H1 (cell line): Measurements from ENCODE around the gene CD151. TPM values are rescaled to one million over a fixed set of nuclear protein-coding genes. Genes with fewer than 3 reads are reported as not detected.

ENCODE experiments used
- CTCF ChIA-PET: fragments of 300-600 bp; sonication (Branson Sonifier 250); formaldehyde crosslinking; loops from one replicate; lab custom pipeline; 2021; ENCODE audit not compliant: partially characterized antibody; lab: Charles Lee
- POLR2A ChIA-PET: fragments of 300-600 bp; sonication (Branson Sonifier 250); formaldehyde crosslinking; loops from one replicate; lab custom pipeline; 2021; ENCODE audit warnings: inconsistent platforms; ENCODE audit not compliant: partially characterized antibody; lab: Charles Lee
- DNase-seq, 2 experiments: peaks; one replicate each; pipeline versions ENCODE4 v3.0.0 to v3.0.0-alpha.2; 2010 to 2022; ENCODE audit warnings: low spot score in 2 of 2, low read depth in 1 of 2, mixed read lengths in 1 of 2
- FAIRE-seq: peaks from 2 replicates; lab custom pipeline; 2011; peaks lifted over from hg19 to GRCh38; lab: Jason Lieb, UNC
- H2AFZ ChIP-seq: 2 replicates; pipeline ENCODE4 v1.8.1; 2012; ENCODE audit warnings: low read length, inconsistent platforms
- H2AK5ac ChIP-seq: 2 replicates; pipeline ENCODE4 v1.6.1; 2013; ENCODE audit warnings: low read depth, low read length
- H2BK120ac ChIP-seq: replicated peaks from 2 replicates; pipeline ENCODE3; 2013; ENCODE audit warnings: low read depth, low read length, inconsistent platforms
- H2BK12ac ChIP-seq: 2 replicates; pipeline ENCODE4 v1.6.1; 2013; ENCODE audit warnings: low read depth, low read length
- H2BK15ac ChIP-seq: 2 replicates; pipeline ENCODE4 v1.6.1; 2013; ENCODE audit warnings: low read length
- H2BK20ac ChIP-seq: 2 replicates; pipeline ENCODE4 v1.6.1; 2013; ENCODE audit warnings: low read length
- H2BK5ac ChIP-seq: 2 replicates; pipeline ENCODE4 v1.6.1; 2013; ENCODE audit warnings: low read depth, low read length
- H3K14ac ChIP-seq: 2 replicates; pipeline ENCODE4 v1.6.1; 2013; ENCODE audit warnings: inconsistent platforms; ENCODE audit not compliant: insufficient read length
- H3K18ac ChIP-seq: 2 replicates; pipeline ENCODE4 v1.6.1; 2013; ENCODE audit warnings: low read length; ENCODE audit errors: extremely low read depth
- H3K23ac ChIP-seq: 2 replicates; pipeline ENCODE4 v1.6.1; 2013; ENCODE audit warnings: inconsistent platforms; ENCODE audit not compliant: insufficient read length
- H3K23me2 ChIP-seq: 2 replicates; pipeline ENCODE4 v1.6.1; 2013; ENCODE audit warnings: low read depth, low read length
- H3K27ac ChIP-seq: 2 replicates; pipeline ENCODE4 v1.6.1; 2011; ENCODE audit warnings: low read depth, low read length, inconsistent platforms
- H3K27me3 ChIP-seq, 4 experiments: replicated peaks in 1 of 4; 1 replicate in 1 of 4; 2 replicates in 3 of 4; pipeline versions ENCODE4 v1.6.1 to v1.8.1; 2011 to 2013; ENCODE audit warnings: low read length in 3 of 4, mild to moderate bottlenecking in 3 of 4, inconsistent platforms in 2 of 4, mixed read lengths in 2 of 4, moderate library complexity in 1 of 4; ENCODE audit not compliant: control insufficient read depth in 3 of 4, insufficient read depth in 3 of 4; ENCODE audit errors: extremely low read depth in 1 of 4
- H3K36me3 ChIP-seq, 4 experiments: 2 replicates each; pipeline versions ENCODE4 v1.6.1 to v1.8.1; 2011 to 2013; ENCODE audit warnings: mild to moderate bottlenecking in 4 of 4, low read length in 3 of 4, moderate library complexity in 2 of 4, control low read depth in 1 of 4, inconsistent platforms in 1 of 4; ENCODE audit not compliant: insufficient read depth in 4 of 4, control insufficient read depth in 2 of 4
- H3K4ac ChIP-seq: replicated peaks from 2 replicates; pipeline ENCODE3; 2013; ENCODE audit warnings: low read length, low read depth, mixed read lengths, inconsistent platforms; ENCODE audit not compliant: insufficient read length
- H3K4me1 ChIP-seq, 4 experiments: replicated peaks in 1 of 4; 1 replicate in 1 of 4; 2 replicates in 3 of 4; pipeline versions ENCODE4 v1.6.1 to v1.8.1; 2011 to 2013; ENCODE audit warnings: low read length in 3 of 4, inconsistent platforms in 2 of 4, mixed read lengths in 1 of 4; ENCODE audit not compliant: insufficient read depth in 4 of 4, control insufficient read depth in 3 of 4
- H3K4me2 ChIP-seq, 2 experiments: 2 replicates each; pipeline versions ENCODE4 v1.6.1 to v1.8.1; 2011 to 2013; ENCODE audit warnings: low read depth in 2 of 2, low read length in 2 of 2, control low read depth in 1 of 2, inconsistent platforms in 1 of 2, mild to moderate bottlenecking in 1 of 2; ENCODE audit not compliant: insufficient read depth in 1 of 2
- H3K4me3 ChIP-seq, 4 experiments: fragments of 200-600, 300-600 bp in 1 of 4; sonication (generic), shearing (Covaris generic), sonication (Bioruptor Twin) in 1 of 4; 2 replicates each; pipeline versions ENCODE4 v1.5.1 to v1.8.1; 2011 to 2016; ENCODE audit warnings: low read length in 4 of 4, low read depth in 3 of 4, control low read depth in 2 of 4, inconsistent platforms in 2 of 4, mild to moderate bottlenecking in 2 of 4, mixed read lengths in 1 of 4, moderate library complexity in 1 of 4; ENCODE audit not compliant: insufficient read depth in 2 of 4; ENCODE audit errors: extremely low read depth in 1 of 4
- H3K56ac ChIP-seq: replicated peaks from 2 replicates; pipeline ENCODE3; 2013; ENCODE audit warnings: low read depth, mild to moderate bottlenecking, mixed read lengths, low read length, inconsistent platforms; ENCODE audit not compliant: insufficient read length
- H3K79me1 ChIP-seq: 2 replicates; pipeline ENCODE4 v1.6.1; 2013; ENCODE audit warnings: low read depth, low read length, control low read depth
- H3K79me2 ChIP-seq, 2 experiments: 2 replicates each; pipeline versions ENCODE4 v1.6.1 to v1.8.1; 2012 to 2013; ENCODE audit warnings: low read length in 2 of 2, mild to moderate bottlenecking in 2 of 2, inconsistent platforms in 1 of 2; ENCODE audit not compliant: insufficient read depth in 2 of 2, control insufficient read depth in 1 of 2
- H3K9ac ChIP-seq, 4 experiments: replicated peaks in 1 of 4; 1 replicate in 1 of 4; 2 replicates in 3 of 4; pipeline versions ENCODE4 v1.6.1 to v1.8.1; 2011 to 2013; ENCODE audit warnings: low read depth in 3 of 4, low read length in 3 of 4, control low read depth in 2 of 4, mild to moderate bottlenecking in 2 of 4, moderate library complexity in 2 of 4, inconsistent platforms in 1 of 4; ENCODE audit errors: extremely low read depth in 1 of 4
- H3K9me3 ChIP-seq, 2 experiments: 2 replicates each; pipeline versions ENCODE4 v1.6.1 to v1.8.1; 2012 to 2013; ENCODE audit warnings: mild to moderate bottlenecking in 2 of 2, moderate library complexity in 2 of 2, control low read depth in 1 of 2, inconsistent platforms in 1 of 2, low read depth in 1 of 2, low read length in 1 of 2, mixed read lengths in 1 of 2; ENCODE audit not compliant: insufficient read depth in 2 of 2
- H4K20me1 ChIP-seq, 2 experiments: replicated peaks in 1 of 2; 2 replicates each; pipeline versions ENCODE3 to v1.8.1; 2011 to 2013; ENCODE audit warnings: inconsistent platforms in 2 of 2, low read length in 2 of 2, mild to moderate bottlenecking in 1 of 2; ENCODE audit not compliant: insufficient read depth in 2 of 2, control insufficient read depth in 1 of 2
- H4K5ac ChIP-seq: 2 replicates; pipeline ENCODE4 v1.6.1; 2013; ENCODE audit warnings: low read length, low read depth, mixed read lengths, inconsistent platforms; ENCODE audit not compliant: insufficient read length
- H4K8ac ChIP-seq: 2 replicates; pipeline ENCODE4 v1.8.0; 2013; ENCODE audit warnings: mild to moderate bottlenecking, moderate library complexity, low read length, inconsistent platforms; ENCODE audit not compliant: insufficient read depth; ENCODE audit errors: extremely low read depth
- H4K91ac ChIP-seq: replicated peaks from 2 replicates; pipeline ENCODE3; 2013; ENCODE audit warnings: low read length, mixed read lengths, inconsistent platforms; ENCODE audit not compliant: insufficient read length
- E2F6 ChIP-seq: IDR thresholded peaks from 2 replicates; pipeline ENCODE4 v1.6.1; 2012; ENCODE audit warnings: inconsistent platforms
- HDAC2 ChIP-seq, 2 experiments: fragments of 300-600 bp in 1 of 2; sonication (generic) in 1 of 2; IDR thresholded peaks; 2 replicates each; pipeline ENCODE4 v1.6.1; 2011 to 2012; ENCODE audit warnings: low read depth in 2 of 2, low read length in 2 of 2, mild to moderate bottlenecking in 2 of 2, moderate library complexity in 2 of 2, borderline replicate concordance in 1 of 2, inconsistent platforms in 1 of 2
- MAX ChIP-seq: IDR thresholded peaks from 2 replicates; pipeline ENCODE4 v1.6.1; 2012; ENCODE audit warnings: inconsistent platforms
- PHF8 ChIP-seq: fragments of 200-600 bp; sonication (generic); conservative IDR thresholded peaks from 2 replicates; pipeline ENCODE4 v1.7.1; 2012; ENCODE audit warnings: low read depth, mild to moderate bottlenecking, inconsistent platforms, low read length, moderate library complexity
- RNF2 ChIP-seq: fragments of 200-900, 300-1000 bp; sonication (generic); IDR thresholded peaks from 2 replicates; pipeline ENCODE4 v1.7.1; 2016; ENCODE audit warnings: borderline replicate concordance, low read depth, mild to moderate bottlenecking, antibody characterized with exemption, low read length; ENCODE audit not compliant: poor library complexity, severe bottlenecking; ENCODE audit errors: missing control alignments
- SIN3A ChIP-seq, 2 experiments: IDR thresholded peaks in 1 of 2; conservative IDR thresholded peaks in 1 of 2; 2 replicates each; pipeline ENCODE4 v1.6.1; 2011 to 2012; ENCODE audit warnings: low read length in 2 of 2, improper control_type of control experiment in 1 of 2, low read depth in 1 of 2, mild to moderate bottlenecking in 1 of 2
- TBP ChIP-seq: IDR thresholded peaks from 2 replicates; pipeline ENCODE4 v1.6.1; 2011; ENCODE audit warnings: low read depth, low read length, improper control_type of control experiment
- YY1 ChIP-seq: IDR thresholded peaks from 2 replicates; pipeline ENCODE4 v1.6.1; 2011; ENCODE audit warnings: low read depth, mild to moderate bottlenecking, low read length
- WGBS, 2 experiments: shearing (Covaris generic) in 1 of 2; methylation state at CpG; one replicate each; pipeline versions ENCODE4 v1.1.6 to v1.1.7; 2013 to 2015; ENCODE audit warnings: low lambda C conversion rate in 2 of 2, mixed read lengths in 2 of 2, inconsistent platforms in 1 of 2, low coverage in 1 of 2, missing lambda C conversion rate in 1 of 2; ENCODE audit not compliant: insufficient replicate concordance in 2 of 2, insufficient coverage in 1 of 2, insufficient read length in 1 of 2; ENCODE audit errors: extremely low coverage in 1 of 2, missing lambda C conversion rate in 1 of 2; 5-methylcytosine and 5-hydroxymethylcytosine counted together
- polyA plus RNA-seq, 7 experiments: library from polyadenylated mRNA; depleted of rRNA in 3 of 7; stranded (reverse) in 5 of 7; unstranded in 2 of 7; fragments of >200 nt in 5 of 7; fragments of 200-250 nt in 2 of 7; gene quantifications; 1 replicate in 5 of 7; 2 replicates in 1 of 7; 4 replicates in 1 of 7; pipeline versions ENCODE4 v1.2.1 to v1.2.3, GENCODE V29; 2011 to 2013; ENCODE audit warnings: missing spikeins in 2 of 7, mixed read lengths in 2 of 7
- total RNA-seq: library from RNA; stranded (reverse); fragmentation: NEBNext Ultra II Directional; extraction: Animal tissue kit (Norgen Biotek cat#: 25700); gene quantifications from 2 replicates; pipeline ENCODE4 v1.2.1, GENCODE V29; 2021

The CD151 gene
- total and polyA plus RNA-seq, 2 of the 8 experiments (the other 6 are each of a cell fraction or from before 2014, with no cell fraction given), result 101 to 212 TPM

GRCh38 chr11:830295-831117 lies 2.2 kb upstream of the CD151 start:
- no peak overlapping the region for H4K5ac ChIP-seq
- no peak overlapping the region for H3K4ac ChIP-seq
- H3K9me3 ChIP-seq, result no peaks in the 10 kb centered on the region
- H2BK5ac ChIP-seq, result peak overlapping the region; percentile 16; the same call in 1 of the 2 replicates
- no peak overlapping the region for H3K23ac ChIP-seq
- peaks cover 6 to 41% (median 31%) of the 10 kb centered on the region in 4 experiments for H3K27me3 ChIP-seq
- H4K20me1 ChIP-seq, result peaks cover 2 to 8% of the 10 kb centered on the region in 2 experiments
- ChIA-PET POLR2A (interaction anchor here (0.6 to 53.0 kb wide), 11 partner anchors 0 to 276 kb away, joined by 3 to 1917 read pairs (median 4); partner anchors contain the start of genes CD151, CEND1, CRACR2B and GATD1), CTCF (interaction anchor here (0.9 to 3.5 kb wide), 10 partner anchors 9 to 34 kb away, joined by 3 to 26 read pairs (median 4); partner anchors contain the start of genes PNPLA2, POLR2L and TSPAN4)
- peak overlapping the region; percentile 29; the same call in 1 of the 2 replicates for H2BK15ac ChIP-seq
- 0 out of 2 replicates have a peak overlapping the region, but pooled peaks have one; percentile 9 for H4K8ac ChIP-seq
- H3K9ac ChIP-seq, result peak overlapping the region in 2 of 4 experiments; percentile 13 to 29; a peak in 2 of 7 replicates
- H3K4me3 ChIP-seq, result peak overlapping the region; percentile 45 to 74 (median 56)
- no peak overlapping the region for H3K27ac ChIP-seq
- H2AK5ac ChIP-seq, result 0 out of 2 replicates have a peak overlapping the region, but pooled peaks have one; percentile 28
- FAIRE-seq (no peak), DNase-seq (no peak)
- no peak overlapping the region for H4K91ac ChIP-seq
- no peaks in the 10 kb centered on the region; the same call in 1 of the 2 replicates for H3K79me1 ChIP-seq
- 2% methylated on average over 53 of the region's 78 CpGs; no CpG with 5 or more reads in 1 of the 2 experiments for WGBS, 2 experiments
- no peak overlapping the region for H2AFZ ChIP-seq
- no peak overlapping the region for H2BK20ac ChIP-seq
- no peaks in the 10 kb centered on the region for H3K36me3 ChIP-seq
- H3K56ac ChIP-seq, result no peak overlapping the region
- peak overlapping the region; percentile 84 to 98 for H3K4me2 ChIP-seq
- peak overlapping the region; percentile 39; the same call in 1 of the 2 replicates for H2BK12ac ChIP-seq
- no peaks in the 10 kb centered on the region; a peak in 1 of 4 replicates for H3K79me2 ChIP-seq
- peaks cover 34% of the 10 kb centered on the region for H3K23me2 ChIP-seq
- peaks cover 0 to 54% (median 47%) of the 10 kb centered on the region in 4 experiments; a peak in 6 of 7 replicates for H3K4me1 ChIP-seq
- no peak overlapping the region for H2BK120ac ChIP-seq
- H3K14ac ChIP-seq, result no peak overlapping the region
- peak overlapping the region; percentile 38 for H3K18ac ChIP-seq
- TF ChIP-seq RNF2 (no peak), E2F6 (peak; percentile 84), PHF8 (0 out of 2 replicates have a peak, but pooled peaks have one; percentile 8), HDAC2 (IDR thresholded peaks at IDR 0.05; ENCODE audit: borderline replicate concordance in 1 of 2, low read depth in 2 of 2, low read length in 2 of 2) (no peak), SIN3A (conservative IDR thresholded peaks at IDR 0.05 in 1 of 2, IDR thresholded peaks at IDR 0.05 in 1 of 2; ENCODE audit: low read depth in 1 of 2, low read length in 2 of 2) (peak in 1 of 2 experiments; percentile 35; a peak in 2 of 4 replicates), MAX (peak; percentile 92), YY1 (no peak), TBP (no peak)
